Hepatocyte (in vitro differentiated cells): ENCODE measurements around the gene PARD3B. TPM values are rescaled to one million over a fixed set of nuclear protein-coding genes. Genes with fewer than 3 reads are reported as not detected.
A peak's percentile ranks its signal among the peaks of the same experiment; 100 is the strongest.

Experiments used
- DNase-seq: peaks from one replicate; pipeline ENCODE4 v3.0.0-alpha.2; 2016; ENCODE audit warnings: low spot score
- H2AFZ ChIP-seq: fragments of 200-600 bp; sonication (generic); 2 replicates; pipeline ENCODE4 v1.6.0; 2016; ENCODE audit warnings: antibody characterized with exemption, mild to moderate bottlenecking
- H3K27ac ChIP-seq: fragments of 200-600 bp; sonication (generic); 2 replicates; pipeline ENCODE4 v1.5.1; 2016; ENCODE audit warnings: mild to moderate bottlenecking
- H3K27me3 ChIP-seq: fragments of 200-600 bp; sonication (generic); 2 replicates; pipeline ENCODE4 v1.6.1; 2016
- H3K36me3 ChIP-seq: fragments of 200-600 bp; sonication (generic); replicated peaks from 2 replicates; pipeline ENCODE4 v1.5.1; 2016; ENCODE audit warnings: low read depth; ENCODE audit not compliant: insufficient read depth
- H3K4me1 ChIP-seq: fragments of 200-600 bp; sonication (generic); 2 replicates; pipeline ENCODE4 v1.5.1; 2016; ENCODE audit warnings: mild to moderate bottlenecking, moderate library complexity; ENCODE audit not compliant: insufficient read depth
- H3K4me2 ChIP-seq: fragments of 200-600 bp; sonication (generic); 2 replicates; pipeline ENCODE4 v1.6.0; 2016
- H3K4me3 ChIP-seq: fragments of 200-600 bp; sonication (generic); 2 replicates; pipeline ENCODE4 v1.5.1; 2016; ENCODE audit warnings: mild to moderate bottlenecking
- H3K79me2 ChIP-seq: fragments of 200-600 bp; sonication (generic); 2 replicates; pipeline ENCODE4 v1.6.0; 2017; ENCODE audit warnings: mild to moderate bottlenecking
- H3K9me2 ChIP-seq: fragments of 200-600 bp; sonication (generic); replicated peaks from 2 replicates; pipeline ENCODE4 v1.6.0; 2017; ENCODE audit warnings: mild to moderate bottlenecking; ENCODE audit not compliant: insufficient read depth
- H3K9me3 ChIP-seq: fragments of 200-600 bp; sonication (generic); 2 replicates; pipeline ENCODE4 v1.5.1; 2016; ENCODE audit warnings: low read depth, mild to moderate bottlenecking
- H4K20me1 ChIP-seq: fragments of 200-600 bp; sonication (generic); 2 replicates; pipeline ENCODE4 v1.6.0; 2016; ENCODE audit warnings: mild to moderate bottlenecking; ENCODE audit not compliant: insufficient read depth, poor library complexity, severe bottlenecking
- EZH2 ChIP-seq: fragments of 200-600 bp; sonication (generic); IDR thresholded peaks from 2 replicates; pipeline ENCODE4 v1.6.1; 2016; ENCODE audit warnings: antibody characterized with exemption, mild to moderate bottlenecking, borderline replicate concordance
- EZH2phosphoT487 ChIP-seq: fragments of 200-600 bp; sonication (generic); IDR thresholded peaks from one replicate; pipeline ENCODE4 v1.6.1; 2018; ENCODE audit warnings: antibody characterized with exemption, mild to moderate bottlenecking, low read depth, moderate library complexity; ENCODE audit not compliant: unreplicated experiment, severe bottlenecking
- WGBS: methylation state at CpG from one replicate; pipeline ENCODE4 v1.1.6; 2016; ENCODE audit warnings: low lambda C conversion rate; ENCODE audit errors: missing lambda C conversion rate; 5-methylcytosine and 5-hydroxymethylcytosine counted together
- polyA plus RNA-seq: library from polyadenylated mRNA; unstranded; fragments of >200 nt; fragmentation: Nextera tagmentation; extraction: Ambion mirVana; gene quantifications from 2 replicates; pipeline ENCODE4 v1.2.1, GENCODE V29; 2016
- total RNA-seq: library from RNA; depleted of rRNA; stranded (reverse); fragments of >200 nt; gene quantifications from 2 replicates; pipeline ENCODE4 v1.2.3, GENCODE V29; 2014
- TF ChIP-seq, protein P1 (sequence below): fragments of 200-600 bp; sonication (generic); IDR thresholded peaks from 2 replicates; pipeline ENCODE4 v1.5.1; 2016; ENCODE audit warnings: antibody characterized with exemption, mild to moderate bottlenecking; ENCODE audit not compliant: poor library complexity

The PARD3B gene
- total and polyA plus RNA-seq, 2 experiments from 2014 or later = 11.5 to 21.7 TPM

DNA sequence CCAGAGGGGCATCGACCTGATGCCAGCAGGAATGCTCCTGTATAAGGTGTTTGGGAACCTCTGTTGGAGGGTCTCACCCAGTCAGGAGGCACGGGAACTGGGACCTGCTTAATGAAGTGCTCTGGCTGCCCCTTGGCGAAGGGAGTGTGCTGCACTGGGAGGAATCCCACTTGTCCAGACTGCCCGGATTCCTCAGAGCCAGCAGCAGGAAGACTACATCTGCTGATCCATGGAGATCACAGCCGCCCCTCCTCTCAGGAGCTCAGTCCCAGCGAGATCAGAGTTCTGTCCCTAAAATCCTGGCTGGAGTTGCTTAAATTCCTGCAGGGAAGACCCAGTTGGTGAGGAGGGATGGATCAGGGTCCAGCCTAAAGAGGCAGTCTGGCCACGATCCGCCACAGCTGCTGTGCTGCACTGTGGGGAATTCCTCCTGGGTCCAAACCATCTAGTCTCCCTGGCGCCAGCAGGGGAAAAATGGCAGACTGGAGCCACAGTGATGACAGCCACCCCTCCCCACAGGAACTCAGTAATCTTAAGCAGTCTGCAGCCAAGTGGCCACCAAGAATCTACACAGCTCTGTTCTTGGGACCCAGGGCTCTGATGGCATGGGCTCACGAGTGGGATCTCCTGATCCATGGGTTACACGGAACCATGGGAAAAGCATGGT is 1060.5 kb downstream of the PARD3B start:
- H3K36me3 ChIP-seq = no peaks in the 10 kb centered on the region
- no peak overlapping the region for H3K4me3 ChIP-seq
- H3K79me2 ChIP-seq = no peaks in the 10 kb centered on the region
- no peaks in the 10 kb centered on the region for H3K27me3 ChIP-seq
- no peak overlapping the region for H3K27ac ChIP-seq
- H3K9me2 ChIP-seq = no peaks in the 10 kb centered on the region
- no peak overlapping the region for H3K4me2 ChIP-seq
- no peak overlapping the region for H2AFZ ChIP-seq
- no peaks in the 10 kb centered on the region for H4K20me1 ChIP-seq
- no peak for DNase-seq
- H3K9me3 ChIP-seq = no peaks in the 10 kb centered on the region
- no peak for TF ChIP-seq EZH2
- TF ChIP-seq, protein P1, sequence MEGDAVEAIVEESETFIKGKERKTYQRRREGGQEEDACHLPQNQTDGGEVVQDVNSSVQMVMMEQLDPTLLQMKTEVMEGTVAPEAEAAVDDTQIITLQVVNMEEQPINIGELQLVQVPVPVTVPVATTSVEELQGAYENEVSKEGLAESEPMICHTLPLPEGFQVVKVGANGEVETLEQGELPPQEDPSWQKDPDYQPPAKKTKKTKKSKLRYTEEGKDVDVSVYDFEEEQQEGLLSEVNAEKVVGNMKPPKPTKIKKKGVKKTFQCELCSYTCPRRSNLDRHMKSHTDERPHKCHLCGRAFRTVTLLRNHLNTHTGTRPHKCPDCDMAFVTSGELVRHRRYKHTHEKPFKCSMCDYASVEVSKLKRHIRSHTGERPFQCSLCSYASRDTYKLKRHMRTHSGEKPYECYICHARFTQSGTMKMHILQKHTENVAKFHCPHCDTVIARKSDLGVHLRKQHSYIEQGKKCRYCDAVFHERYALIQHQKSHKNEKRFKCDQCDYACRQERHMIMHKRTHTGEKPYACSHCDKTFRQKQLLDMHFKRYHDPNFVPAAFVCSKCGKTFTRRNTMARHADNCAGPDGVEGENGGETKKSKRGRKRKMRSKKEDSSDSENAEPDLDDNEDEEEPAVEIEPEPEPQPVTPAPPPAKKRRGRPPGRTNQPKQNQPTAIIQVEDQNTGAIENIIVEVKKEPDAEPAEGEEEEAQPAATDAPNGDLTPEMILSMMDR = no peak
- TF ChIP-seq EZH2phosphoT487 = no peak
- WGBS = 95% methylated on average over 11 of the region's 11 CpGs
- H3K4me1 ChIP-seq = peaks cover 9% of the 10 kb centered on the region

DNA sequence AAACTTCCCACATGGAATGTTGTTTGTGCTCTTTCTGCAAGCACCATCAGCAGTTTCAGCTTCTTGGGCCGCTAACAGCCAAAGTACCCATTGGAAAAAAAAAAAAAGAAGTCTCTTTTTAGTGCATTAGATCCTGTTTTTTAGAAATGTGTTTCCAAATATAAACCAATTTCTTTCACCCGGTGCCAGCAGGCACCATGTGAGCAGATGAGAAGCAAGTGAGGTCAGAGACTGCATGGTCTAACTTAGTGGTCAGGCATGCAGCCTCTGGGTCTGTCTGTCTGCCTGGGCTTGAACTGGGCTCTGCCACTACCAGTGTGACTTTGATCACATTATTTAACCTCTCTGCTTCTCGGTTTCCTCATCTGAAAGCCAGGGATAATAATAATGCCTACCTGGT is 1061.9 kb downstream of the PARD3B start:
- Histone ChIP-seq H3K27ac (no peak overlapping the region), H4K20me1 (no peaks in the 10 kb centered on the region), H2AFZ (no peak overlapping the region), H3K4me3 (no peak overlapping the region), H3K4me2 (no peak overlapping the region), H3K27me3 (no peaks in the 10 kb centered on the region), H3K9me2 (no peaks in the 10 kb centered on the region), H3K4me1 (peaks cover 9% of the 10 kb centered on the region), H3K36me3 (no peaks in the 10 kb centered on the region), H3K79me2 (no peaks in the 10 kb centered on the region), H3K9me3 (no peaks in the 10 kb centered on the region)
- no peak for DNase-seq
- WGBS = 88% methylated on average over 3 of the region's 3 CpGs
- TF ChIP-seq EZH2 (no peak), EZH2phosphoT487 (no peak)
- TF ChIP-seq, protein P1 = no peak

DNA sequence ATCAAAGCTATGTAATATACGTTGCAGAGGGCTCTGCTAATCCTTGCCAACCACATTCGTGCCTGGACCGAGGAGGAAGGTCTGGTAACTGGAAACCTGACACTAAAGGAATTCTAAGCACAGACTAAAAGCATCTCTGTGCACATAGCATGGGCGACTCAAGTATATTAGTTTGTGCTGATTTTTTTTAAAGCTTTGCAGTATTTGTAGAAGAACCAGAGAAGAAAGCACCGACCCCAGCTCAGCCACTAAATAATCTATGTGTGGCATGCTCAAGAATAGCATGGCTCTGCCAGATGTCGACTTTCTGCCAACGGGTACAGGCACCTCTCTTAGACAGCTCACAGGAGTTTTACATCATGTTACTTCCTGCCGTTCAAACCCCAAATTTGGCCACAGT is 1063.8 kb downstream of the PARD3B start:
- H3K9me3 ChIP-seq = no peaks in the 10 kb centered on the region
- H2AFZ ChIP-seq = no peak overlapping the region
- no peak overlapping the region for H3K27ac ChIP-seq
- H3K4me3 ChIP-seq = no peak overlapping the region
- peaks cover 9% of the 10 kb centered on the region for H3K4me1 ChIP-seq
- TF ChIP-seq EZH2 = no peak
- TF ChIP-seq EZH2phosphoT487 = no peak
- TF ChIP-seq, protein P1 = no peak
- no peaks in the 10 kb centered on the region for H4K20me1 ChIP-seq
- 50% methylated on average over 8 of the region's 8 CpGs for WGBS
- H3K27me3 ChIP-seq = no peaks in the 10 kb centered on the region
- H3K4me2 ChIP-seq = peak overlapping the region; percentile 13
- H3K9me2 ChIP-seq = no peaks in the 10 kb centered on the region
- H3K79me2 ChIP-seq = no peaks in the 10 kb centered on the region
- no peak for DNase-seq
- H3K36me3 ChIP-seq = no peaks in the 10 kb centered on the region
